Suprapubic skin (tissue), 4 donors: Measurements from ENCODE around the gene EGLN2. TPM values are rescaled to one million over a fixed set of nuclear protein-coding genes. Genes with fewer than 3 reads are reported as not detected.
"Not testable (repeated sequence)": the region's sequence is repeated elsewhere in the genome, so short reads cannot be mapped to it uniquely, and the experiment has no call there.

Experiments
- DNase-seq, 2 donors: peaks; one replicate each; pipeline ENCODE4 v3.0.0-alpha.2; 2019; ENCODE audit warnings: low spot score in 2 of 2
- H3K27ac ChIP-seq: fragments of 200-600 bp; sonication (generic); one replicate; pipeline ENCODE4 v1.5.1; 2019
- H3K27me3 ChIP-seq: fragments of 200-600 bp; sonication (generic); one replicate; pipeline ENCODE4 v1.5.1; 2019
- H3K36me3 ChIP-seq: fragments of 200-600 bp; sonication (generic); one replicate; pipeline ENCODE4 v1.5.1; 2019
- H3K4me1 ChIP-seq: fragments of 200-600 bp; sonication (generic); one replicate; pipeline ENCODE4 v1.5.1; 2019
- H3K4me3 ChIP-seq: fragments of 200-600 bp; sonication (generic); one replicate; pipeline ENCODE4 v1.5.1; 2019; ENCODE audit warnings: mild to moderate bottlenecking
- H3K9me3 ChIP-seq: fragments of 200-600 bp; sonication (generic); one replicate; pipeline ENCODE4 v1.5.1; 2019
- CTCF ChIP-seq, 2 donors: fragments of 200-600 bp in 1 of 2; fragments of 450-650 bp in 1 of 2; sonication (generic) in 1 of 2; IDR thresholded peaks; one replicate each; pipeline ENCODE4 v1.5.1; 2016 to 2019; ENCODE audit warnings: antibody characterized with exemption in 2 of 2, mild to moderate bottlenecking in 1 of 2, moderate library complexity in 1 of 2
- EP300 ChIP-seq: sonication (generic); formaldehyde crosslinking; IDR thresholded peaks from one replicate; pipeline ENCODE4 v1.6.1; 2017; ENCODE audit warnings: antibody characterized with exemption
- POLR2A ChIP-seq, 2 donors: fragments of 450-650 bp; IDR thresholded peaks; one replicate each; pipeline ENCODE4 v1.6.1; 2017; ENCODE audit warnings: antibody characterized with exemption in 2 of 2, mild to moderate bottlenecking in 2 of 2, moderate library complexity in 2 of 2
- POLR2AphosphoS5 ChIP-seq, 3 donors: sonication (generic); formaldehyde crosslinking; IDR thresholded peaks; one replicate each; pipeline ENCODE4 v1.6.1; 2017; ENCODE audit warnings: antibody characterized with exemption in 3 of 3
- WGBS: methylation state at CpG from one replicate; pipeline ENCODE4 v1.1.5; 2018; 5-methylcytosine and 5-hydroxymethylcytosine counted together
- total RNA-seq, 4 donors: library from RNA; depleted of rRNA; stranded (reverse); fragments of >200 nt; gene quantifications; one replicate each; pipeline ENCODE4 v1.1.0, GENCODE V29; 2016

The EGLN2 gene
- total RNA-seq, 4 donors from 2014 or later, result 31.5 to 51.2 (median 37.6) TPM

GRCh38 chr19:40762754-40763470 is 36.1 kb upstream of the EGLN2 start:
- no peak overlapping the region for H3K27ac ChIP-seq
- peaks cover 88% of the 10 kb centered on the region for H3K36me3 ChIP-seq
- TF ChIP-seq EP300 (no peak), POLR2A (IDR thresholded peaks at IDR 0.05) (no peak), POLR2AphosphoS5 (IDR thresholded peaks at IDR 0.05) (no peak), CTCF (IDR thresholded peaks at IDR 0.05) (no peak)
- DNase-seq, result no peak
- H3K9me3 ChIP-seq, result no peaks in the 10 kb centered on the region
- no peak overlapping the region for H3K4me3 ChIP-seq
- 87% methylated on average over 17 of the region's 17 CpGs for WGBS
- H3K27me3 ChIP-seq, result no peaks in the 10 kb centered on the region
- H3K4me1 ChIP-seq, result no peaks in the 10 kb centered on the region

GRCh38 chr19:40763526-40763925 is 35.5 kb upstream of the EGLN2 start:
- no peaks in the 10 kb centered on the region for H3K9me3 ChIP-seq
- H3K4me1 ChIP-seq, result no peaks in the 10 kb centered on the region
- H3K4me3 ChIP-seq, result no peak overlapping the region
- 94% methylated on average over 7 of the region's 7 CpGs for WGBS
- no peaks in the 10 kb centered on the region for H3K27me3 ChIP-seq
- H3K27ac ChIP-seq, result no peak overlapping the region
- DNase-seq, result no peak
- TF ChIP-seq CTCF (IDR thresholded peaks at IDR 0.05), result no peak
- TF ChIP-seq POLR2A (IDR thresholded peaks at IDR 0.05), result no peak
- no peak for TF ChIP-seq POLR2AphosphoS5 (IDR thresholded peaks at IDR 0.05)
- no peak for TF ChIP-seq EP300
- H3K36me3 ChIP-seq, result peaks cover 82% of the 10 kb centered on the region

GRCh38 chr19:40763963-40764362 is 35.0 kb upstream of the EGLN2 start:
- H3K36me3 ChIP-seq, result peaks cover 78% of the 10 kb centered on the region
- no peaks in the 10 kb centered on the region for H3K27me3 ChIP-seq
- no peaks in the 10 kb centered on the region for H3K9me3 ChIP-seq
- H3K4me1 ChIP-seq, result no peaks in the 10 kb centered on the region
- 91% methylated on average over 10 of the region's 10 CpGs for WGBS
- H3K4me3 ChIP-seq, result no peak overlapping the region
- DNase-seq, result no peak
- TF ChIP-seq POLR2A (IDR thresholded peaks at IDR 0.05), result no peak
- no peak for TF ChIP-seq CTCF (IDR thresholded peaks at IDR 0.05)
- TF ChIP-seq EP300, result no peak
- no peak for TF ChIP-seq POLR2AphosphoS5 (IDR thresholded peaks at IDR 0.05)
- no peak overlapping the region for H3K27ac ChIP-seq

- 96% methylated on average over 13 of the region's 13 CpGs for WGBS
- H3K9me3 ChIP-seq, H3K4me3 ChIP-seq, DNase-seq, H3K27ac ChIP-seq, H3K4me1 ChIP-seq, H3K27me3 ChIP-seq: not testable (repeated sequence)
- peaks cover 53% of the 10 kb centered on the region for H3K36me3 ChIP-seq
These were observed 32.6 kb upstream of the EGLN2 start for GRCh38 chr19:40766385-40766784.

GRCh38 chr19:40768869-40769268 is 30.1 kb upstream of the EGLN2 start:
- Histone ChIP-seq H3K27me3 (no peaks in the 10 kb centered on the region), H3K4me3 (no peak overlapping the region), H3K9me3 (peaks cover 3% of the 10 kb centered on the region), H3K36me3 (peaks cover 29% of the 10 kb centered on the region), H3K4me1 (no peaks in the 10 kb centered on the region), H3K27ac (no peak overlapping the region)
- no peak for TF ChIP-seq CTCF (IDR thresholded peaks at IDR 0.05)
- TF ChIP-seq POLR2AphosphoS5 (IDR thresholded peaks at IDR 0.05), result no peak
- no peak for TF ChIP-seq EP300
- TF ChIP-seq POLR2A (IDR thresholded peaks at IDR 0.05), result no peak
- DNase-seq, result no peak
- WGBS, result 72% methylated on average over 5 of the region's 5 CpGs

GRCh38 chr19:40771101-40771862 is 27.7 kb upstream of the EGLN2 start:
- not testable (repeated sequence) for H3K9me3 ChIP-seq

More at GRCh38 chr19:40771101-40771862, 27.7 kb upstream of the EGLN2 start:
- 90% methylated on average over 10 of the region's 10 CpGs for WGBS
- not testable (repeated sequence) for H3K4me1 ChIP-seq, H3K27me3 ChIP-seq, H3K27ac ChIP-seq, H3K4me3 ChIP-seq, H3K36me3 ChIP-seq, DNase-seq
